ENCODE results near the gene ESRRA. TPM values are rescaled to one million over a fixed set of nuclear protein-coding genes. Genes with fewer than 3 reads are reported as not detected.

The ESRRA gene
- total and polyA plus RNA-seq, 10 of the 15 experiments (the other 5 are each of a cell fraction or from before 2014, with no cell fraction given), result 0.32 to 48.9 (median 12.6) TPM

DNA sequence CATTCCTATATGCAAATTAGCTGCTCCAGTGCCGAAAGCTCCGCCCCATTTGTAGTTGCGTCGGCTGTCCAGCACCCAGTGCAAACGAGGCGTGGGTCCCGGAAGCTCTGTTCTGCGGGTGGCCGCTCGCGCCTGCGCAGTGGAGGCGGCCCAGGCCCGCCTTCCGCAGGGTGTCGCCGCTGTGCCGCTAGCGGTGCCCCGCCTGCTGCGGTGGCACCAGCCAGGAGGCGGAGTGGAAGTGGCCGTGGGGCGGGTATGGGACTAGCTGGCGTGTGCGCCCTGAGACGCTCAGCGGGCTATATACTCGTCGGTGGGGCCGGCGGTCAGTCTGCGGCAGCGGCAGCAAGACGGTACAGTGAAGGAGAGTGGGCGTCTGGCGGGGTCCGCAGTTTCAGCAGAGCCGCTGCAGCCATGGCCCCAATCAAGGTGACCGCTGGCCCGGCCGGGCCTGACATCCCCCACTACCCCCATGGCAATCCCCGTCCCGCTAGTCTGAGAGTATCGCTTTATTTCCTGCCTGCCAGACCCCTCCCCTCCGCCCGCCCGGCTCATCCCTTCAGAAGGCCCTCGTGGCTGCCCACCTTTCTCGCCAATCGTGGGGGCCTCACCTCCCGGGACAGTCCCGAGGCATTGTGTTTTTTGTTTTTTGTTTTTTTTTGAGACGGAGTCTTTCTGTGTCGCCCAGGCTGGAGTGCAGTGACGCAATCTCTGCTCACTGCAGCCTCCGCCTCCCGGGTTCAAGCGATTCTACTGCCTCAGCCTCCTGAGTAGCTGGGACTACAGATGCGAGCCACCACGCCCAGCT is 12.8 kb downstream of the ESRRA start, which contains the start of gene PRDX5:
TSS of gene PRDX5 (plus strand) at position 161 of the 805 bp plus-strand sequence. CDS start at position 256, 95 bp downstream.
- in situ Hi-C loops (cut with MboI), result no loop called here
- no TSS peak for BruUV-seq (replicated peaks)
- 0% methylated on average over 46 of the region's 61 CpGs for WGBS (ENCODE audit: insufficient coverage, insufficient replicate concordance, low lambda C conversion rate, missing lambda C conversion rate)
- Histone ChIP-seq H3K79me2 (ENCODE audit: control insufficient read depth, insufficient read depth, low read length) (peaks cover 26% of the 10 kb centered on the region), H3K27me3 (replicated peaks in 1 of 2; ENCODE audit: control insufficient read depth in 2 of 2, insufficient read depth in 2 of 2, low read length in 1 of 2) (no peaks in the 10 kb centered on the region), H3K27ac (ENCODE audit: control insufficient read depth, insufficient read depth) (peak within 1 kb of the TSS; percentile 99), H3K9ac (ENCODE audit: control insufficient read depth, insufficient read depth, low read length) (peak within 1 kb of the TSS; percentile 98), H3K9me3 (replicated peaks; ENCODE audit: control insufficient read depth, insufficient read depth, low read length) (no peaks in the 10 kb centered on the region), H3K36me3 (ENCODE audit: control insufficient read depth in 2 of 2, insufficient read depth in 2 of 2, low read length in 1 of 2) (peaks cover 0 to 10% of the 10 kb centered on the region in 2 experiments; a peak in 3 of 4 replicates), H3K4me1 (ENCODE audit: control insufficient read depth, insufficient read depth, low read length) (peaks cover 9% of the 10 kb centered on the region), H2AFZ (ENCODE audit: control insufficient read depth, low read depth, low read length) (peak within 1 kb of the TSS; percentile 95), H3K4me2 (ENCODE audit: control insufficient read depth, insufficient read depth) (peak within 1 kb of the TSS; percentile 98), H4K20me1 (ENCODE audit: control insufficient read depth, insufficient read depth) (no peaks in the 10 kb centered on the region), H3K4me3 (peak within 1 kb of the TSS; percentile 80)
- no peak for FAIRE-seq
- peak; percentile 92 for DNase-seq (ENCODE audit: low read depth, low spot score)
- ChIA-PET CTCF (interaction anchor here (0.5 to 5.9 kb wide), 32 partner anchors 9 to 792 kb away, joined by 3 to 228 read pairs (median 4); partner anchors contain the start of genes BAD, CCDC88B, ESRRA and FERMT3), RAD21 (ENCODE audit: unreplicated experiment) (interaction anchor here (0.5 to 5.6 kb wide), 26 partner anchors 9 to 371 kb away, joined by 3 to 176 read pairs (median 6); partner anchors contain the start of genes BAD, CATSPERZ, CCDC88B and ESRRA), SMC1A (ENCODE audit: uncharacterized antibody, unreplicated experiment) (interaction anchor here (0.6 to 5.3 kb wide), 21 partner anchors 8 to 507 kb away, joined by 3 to 71 read pairs (median 5); partner anchors contain the start of genes BAD, CCDC88B, ESRRA and GPR137), POLR2A (interaction anchor here (0.6 to 3.5 kb wide), 23 partner anchors 9 to 562 kb away, joined by 3 to 42 read pairs (median 7); partner anchors contain the start of genes BAD, CCDC88B, ESRRA and FERMT3)
- intact Hi-C loops (cut with micrococcal nuclease; ENCODE audit: unreplicated experiment), result loop anchor here (1.0 to 5.0 kb wide), 6 partner anchors 12 to 131 kb away; partner anchors contain the start of genes CCDC88B and RPS6KA4
- peak; percentile 86 for ATAC-seq
- TF ChIP-seq CHD1 (IDR thresholded peaks at IDR 0.05; ENCODE audit: low read depth, low read length) (0 out of 2 replicates have a peak, but pooled peaks have one; percentile 19), YY1 (IDR thresholded peaks at IDR 0.05; ENCODE audit: low read depth, low read length) (peak; percentile 60), CBX5 (IDR thresholded peaks at IDR 0.05; ENCODE audit: low read depth) (no peak), NRF1 (conservative IDR thresholded peaks at IDR 0.05; ENCODE audit: low read depth, low read length) (peak; percentile 93), POLR2A (IDR thresholded peaks at IDR 0.05; ENCODE audit: low read depth, low read length) (peak; percentile 86), SMARCA5 (IDR thresholded peaks at IDR 0.05) (peak; percentile 4), NKRF (conservative IDR thresholded peaks at IDR 0.05) (peak; percentile 62), BHLHE40 (IDR thresholded peaks at IDR 0.05; ENCODE audit: borderline replicate concordance in 1 of 2, low read depth in 2 of 2, low read length in 1 of 2) (peak in 1 of 2 experiments; percentile 61; a peak in 2 of 4 replicates), SRF (IDR thresholded peaks at IDR 0.05; ENCODE audit: low read depth in 2 of 2, low read length in 2 of 2) (0 out of 4 replicates have a peak, but pooled peaks of 1 of the 2 experiments have one; percentile 43), PAX5 (IDR thresholded peaks at IDR 0.05; ENCODE audit: borderline replicate concordance, low read depth, low read length) (peak; percentile 16; the same call in 1 of the 2 replicates), MTA2 (IDR thresholded peaks at IDR 0.05; ENCODE audit: low read depth) (no peak), SPI1 (IDR thresholded peaks at IDR 0.05; ENCODE audit: borderline replicate concordance, insufficient read depth, low read depth, low read length) (peak; percentile 32; the same call in 1 of the 2 replicates), HCFC1 (IDR thresholded peaks at IDR 0.05; ENCODE audit: low read length) (no peak; the same call in 1 of the 2 replicates), CHD2 (IDR thresholded peaks at IDR 0.05; ENCODE audit: borderline replicate concordance, low read depth, low read length) (0 out of 2 replicates have a peak, but pooled peaks have one; percentile 18), CHD4 (IDR thresholded peaks at IDR 0.05) (no peak)
- TF ChIP-seq, protein P1, sequence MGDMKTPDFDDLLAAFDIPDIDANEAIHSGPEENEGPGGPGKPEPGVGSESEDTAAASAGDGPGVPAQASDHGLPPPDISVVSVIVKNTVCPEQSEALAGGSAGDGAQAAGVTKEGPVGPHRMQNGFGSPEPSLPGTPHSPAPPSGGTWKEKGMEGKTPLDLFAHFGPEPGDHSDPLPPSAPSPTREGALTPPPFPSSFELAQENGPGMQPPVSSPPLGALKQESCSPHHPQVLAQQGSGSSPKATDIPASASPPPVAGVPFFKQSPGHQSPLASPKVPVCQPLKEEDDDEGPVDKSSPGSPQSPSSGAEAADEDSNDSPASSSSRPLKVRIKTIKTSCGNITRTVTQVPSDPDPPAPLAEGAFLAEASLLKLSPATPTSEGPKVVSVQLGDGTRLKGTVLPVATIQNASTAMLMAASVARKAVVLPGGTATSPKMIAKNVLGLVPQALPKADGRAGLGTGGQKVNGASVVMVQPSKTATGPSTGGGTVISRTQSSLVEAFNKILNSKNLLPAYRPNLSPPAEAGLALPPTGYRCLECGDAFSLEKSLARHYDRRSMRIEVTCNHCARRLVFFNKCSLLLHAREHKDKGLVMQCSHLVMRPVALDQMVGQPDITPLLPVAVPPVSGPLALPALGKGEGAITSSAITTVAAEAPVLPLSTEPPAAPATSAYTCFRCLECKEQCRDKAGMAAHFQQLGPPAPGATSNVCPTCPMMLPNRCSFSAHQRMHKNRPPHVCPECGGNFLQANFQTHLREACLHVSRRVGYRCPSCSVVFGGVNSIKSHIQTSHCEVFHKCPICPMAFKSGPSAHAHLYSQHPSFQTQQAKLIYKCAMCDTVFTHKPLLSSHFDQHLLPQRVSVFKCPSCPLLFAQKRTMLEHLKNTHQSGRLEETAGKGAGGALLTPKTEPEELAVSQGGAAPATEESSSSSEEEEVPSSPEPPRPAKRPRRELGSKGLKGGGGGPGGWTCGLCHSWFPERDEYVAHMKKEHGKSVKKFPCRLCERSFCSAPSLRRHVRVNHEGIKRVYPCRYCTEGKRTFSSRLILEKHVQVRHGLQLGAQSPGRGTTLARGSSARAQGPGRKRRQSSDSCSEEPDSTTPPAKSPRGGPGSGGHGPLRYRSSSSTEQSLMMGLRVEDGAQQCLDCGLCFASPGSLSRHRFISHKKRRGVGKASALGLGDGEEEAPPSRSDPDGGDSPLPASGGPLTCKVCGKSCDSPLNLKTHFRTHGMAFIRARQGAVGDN (IDR thresholded peaks at IDR 0.05), result peak; percentile 72
